ENCODE data around the gene CD24.
A peak's percentile ranks its signal among the peaks of the same experiment; 100 is the strongest.

CD24 gene

DNA sequence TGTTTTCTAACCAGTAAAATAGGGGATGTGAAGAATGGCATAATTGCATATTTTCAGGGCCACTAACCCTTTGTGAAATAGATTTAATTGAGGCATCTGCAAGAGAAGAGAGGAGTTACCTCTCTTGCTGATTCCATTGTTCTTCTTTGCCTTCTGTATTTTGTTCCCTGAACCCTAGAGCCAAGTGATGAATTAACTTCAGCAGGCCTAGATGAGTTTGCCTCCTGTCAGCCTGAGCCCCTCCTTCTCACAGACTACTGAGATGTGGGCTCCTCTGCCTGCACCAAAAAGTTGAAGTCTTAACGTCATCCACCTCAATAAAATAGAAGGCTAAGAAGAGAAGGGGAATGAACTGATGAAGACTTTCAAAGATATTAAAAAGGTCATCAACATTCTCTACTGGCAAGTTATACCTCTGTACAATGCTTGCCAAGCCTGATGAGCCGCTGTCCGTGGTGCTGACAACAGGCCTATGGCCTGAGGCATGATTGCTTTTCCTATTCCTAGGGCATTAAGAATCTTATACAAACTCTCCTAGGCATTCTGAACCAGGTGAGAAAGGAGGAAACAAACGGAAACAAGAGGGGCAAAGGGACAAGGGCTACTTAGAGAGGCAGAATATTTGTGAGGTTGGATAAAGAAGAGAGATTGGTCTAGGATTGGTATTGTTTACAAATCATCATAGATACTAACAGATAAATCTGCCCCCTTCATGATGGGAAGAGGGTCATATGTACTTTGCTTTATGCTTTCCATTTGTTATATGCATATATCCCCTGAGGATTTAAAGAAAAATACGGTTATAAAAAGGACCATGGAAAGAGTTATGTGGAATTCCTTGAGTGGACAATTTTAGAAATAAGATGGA lies 46.8 kb downstream of the CD24 start:
- in situ Hi-C loops (cut with MboI; ENCODE audit: low pct_unique_long_range_greater_than_20kb, low sequenced_read_pairs, unreplicated experiment): no loop called here
- TF ChIP-seq, protein P1, sequence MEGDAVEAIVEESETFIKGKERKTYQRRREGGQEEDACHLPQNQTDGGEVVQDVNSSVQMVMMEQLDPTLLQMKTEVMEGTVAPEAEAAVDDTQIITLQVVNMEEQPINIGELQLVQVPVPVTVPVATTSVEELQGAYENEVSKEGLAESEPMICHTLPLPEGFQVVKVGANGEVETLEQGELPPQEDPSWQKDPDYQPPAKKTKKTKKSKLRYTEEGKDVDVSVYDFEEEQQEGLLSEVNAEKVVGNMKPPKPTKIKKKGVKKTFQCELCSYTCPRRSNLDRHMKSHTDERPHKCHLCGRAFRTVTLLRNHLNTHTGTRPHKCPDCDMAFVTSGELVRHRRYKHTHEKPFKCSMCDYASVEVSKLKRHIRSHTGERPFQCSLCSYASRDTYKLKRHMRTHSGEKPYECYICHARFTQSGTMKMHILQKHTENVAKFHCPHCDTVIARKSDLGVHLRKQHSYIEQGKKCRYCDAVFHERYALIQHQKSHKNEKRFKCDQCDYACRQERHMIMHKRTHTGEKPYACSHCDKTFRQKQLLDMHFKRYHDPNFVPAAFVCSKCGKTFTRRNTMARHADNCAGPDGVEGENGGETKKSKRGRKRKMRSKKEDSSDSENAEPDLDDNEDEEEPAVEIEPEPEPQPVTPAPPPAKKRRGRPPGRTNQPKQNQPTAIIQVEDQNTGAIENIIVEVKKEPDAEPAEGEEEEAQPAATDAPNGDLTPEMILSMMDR (IDR thresholded peaks at IDR 0.05; ENCODE audit: extremely low read depth, insufficient read depth, missing control alignments): no peak
- DNase-seq (ENCODE audit: low spot score): peak; percentile 36

- in situ Hi-C loops (cut with MboI; ENCODE audit: low pct_unique_long_range_greater_than_20kb, low sequenced_read_pairs, unreplicated experiment): no loop called here
- TF ChIP-seq, protein P1 (IDR thresholded peaks at IDR 0.05; ENCODE audit: extremely low read depth, insufficient read depth, missing control alignments): no peak
- DNase-seq (ENCODE audit: low spot score): no peak
Measured at GRCh38 chr6:106925948-106926347, 48.6 kb downstream of the CD24 start.

DNA sequence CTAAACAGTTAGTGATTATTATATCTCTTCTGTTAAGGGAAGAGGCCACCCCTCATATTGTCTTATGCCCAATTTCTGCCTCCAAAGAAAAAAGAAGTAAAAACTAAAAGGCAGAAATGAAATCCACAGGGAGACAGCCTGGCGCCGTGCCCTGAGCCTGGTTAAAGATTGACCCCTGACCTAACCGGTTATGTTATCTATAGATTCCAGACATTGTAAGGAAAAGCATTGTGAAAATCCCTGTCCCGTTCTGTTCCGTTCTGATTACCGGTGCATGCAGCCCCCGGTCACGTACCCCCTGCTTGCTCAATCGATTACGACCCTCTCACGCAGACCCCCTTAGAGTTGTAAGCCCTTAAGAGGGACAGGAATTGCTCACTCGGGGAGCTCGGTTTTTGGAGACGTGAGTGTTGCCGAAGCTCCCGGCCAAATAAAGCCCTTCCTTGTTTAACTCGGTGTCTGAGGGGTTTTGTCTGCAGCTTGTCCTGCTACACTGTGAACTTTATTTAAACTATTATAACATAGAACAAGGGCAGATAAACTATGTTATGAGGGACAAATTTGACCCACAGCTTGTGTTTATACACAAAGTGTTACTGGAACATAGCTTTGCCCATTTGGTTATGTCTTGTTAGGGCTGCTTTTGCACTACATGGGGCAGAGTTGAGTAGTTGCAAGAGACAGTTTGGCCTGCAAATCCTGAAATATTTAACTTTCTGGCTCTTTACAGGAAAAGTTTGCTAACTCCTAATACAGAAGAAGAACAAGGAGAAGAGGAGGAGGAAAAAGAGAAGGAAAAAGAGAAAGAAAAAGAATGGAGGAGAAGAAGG lies 49.6 kb downstream of the CD24 start:
- in situ Hi-C loops (cut with MboI; ENCODE audit: low pct_unique_long_range_greater_than_20kb, low sequenced_read_pairs, unreplicated experiment): no loop called here
- TF ChIP-seq, protein P1 (IDR thresholded peaks at IDR 0.05; ENCODE audit: extremely low read depth, insufficient read depth, missing control alignments): no peak

DNA sequence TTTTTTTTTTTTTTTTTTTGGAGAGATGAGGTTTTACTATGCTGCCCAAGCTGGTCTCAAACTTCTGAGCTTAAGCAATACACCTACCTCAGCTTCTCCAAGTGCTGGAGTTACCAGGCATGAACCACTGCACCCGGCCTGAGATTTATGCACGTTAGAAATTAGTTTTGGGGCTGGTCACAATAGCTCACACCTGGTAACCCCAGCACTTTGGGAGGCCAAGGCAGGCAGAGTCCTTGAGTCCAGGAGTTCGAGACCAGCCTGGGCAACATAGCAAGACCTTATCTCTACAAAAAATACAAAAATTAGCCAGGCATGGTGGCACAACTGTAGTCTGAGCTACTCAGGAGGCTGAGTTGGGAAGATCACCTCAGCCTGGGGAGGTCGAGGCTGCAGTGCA lies 51.9 kb downstream of the CD24 start:
- in situ Hi-C loops (cut with MboI; ENCODE audit: low pct_unique_long_range_greater_than_20kb, low sequenced_read_pairs, unreplicated experiment): no loop called here
- DNase-seq (ENCODE audit: low spot score): no peak
- TF ChIP-seq, protein P1 (IDR thresholded peaks at IDR 0.05; ENCODE audit: extremely low read depth, insufficient read depth, missing control alignments): no peak

More for the DNA sequence above, 49.6 kb downstream of the CD24 start:
- no peak for DNase-seq (ENCODE audit: low spot score)
